Activated CD8-positive, alpha-beta T cell treated with anti-CD3 and anti-CD28 coated beads for 36 hours (primary cell): Measurements from ENCODE around the gene STPG1. TPM values are rescaled to one million over a fixed set of nuclear protein-coding genes. Genes with fewer than 3 reads are reported as not detected.

Experiments
- ATAC-seq: fragments of 200-7000 bp; cut with Tn5 transposase; one replicate; pipeline ENCODE4 v1.10.0; 2021; ENCODE audit warnings: mild to moderate bottlenecking, moderate library complexity
- CTCF ChIA-PET: fragments of 350-600 bp; sonication (Branson Sonifier 250); formaldehyde crosslinking; loops from one replicate; lab custom pipeline; 2021; ENCODE audit warnings: antibody characterized with exemption; lab: Charles Lee
- POLR2A ChIA-PET: fragments of 350-600 bp; sonication (Branson Sonifier 250); formaldehyde crosslinking; loops from one replicate; lab custom pipeline; 2021; ENCODE audit warnings: antibody characterized with exemption; lab: Charles Lee
- DNase-seq: peaks from one replicate; pipeline ENCODE4 v3.0.0-alpha.2; 2020
- H3K27ac Mint-ChIP-seq: one replicate; pipeline ENCODE4 v1.8.0; 2021; ENCODE audit warnings: mild to moderate bottlenecking, mixed read lengths
- H3K27me3 Mint-ChIP-seq: one replicate; pipeline ENCODE4 v1.8.0; 2021; ENCODE audit warnings: mixed read lengths
- H3K36me3 Mint-ChIP-seq: one replicate; pipeline ENCODE4 v1.8.0; 2021; ENCODE audit warnings: low read depth, mixed read lengths
- H3K4me1 Mint-ChIP-seq: one replicate; pipeline ENCODE4 v1.8.0; 2021; ENCODE audit warnings: low read depth, mixed read lengths
- H3K4me3 Mint-ChIP-seq: one replicate; pipeline ENCODE4 v1.8.0; 2021; ENCODE audit warnings: mild to moderate bottlenecking, moderate library complexity, mixed read lengths
- H3K9me3 Mint-ChIP-seq: one replicate; pipeline ENCODE4 v1.8.0; 2021; ENCODE audit warnings: mixed read lengths
- CTCF ChIP-seq: fragments of 200-600 bp; IDR thresholded peaks from one replicate; pipeline ENCODE4 v1.8.0; 2022; ENCODE audit warnings: antibody characterized with exemption, mild to moderate bottlenecking
- intact Hi-C: fragments of 100-400 bp; cut with micrococcal nuclease; formaldehyde crosslinking; loops from one replicate; pipeline ENCODE4 v1.10.0; 2022
- total RNA-seq, 2 experiments: library from RNA; stranded (reverse); gene quantifications; one replicate each; pipeline ENCODE4 v1.2.3, GENCODE V29; 2021

Gene STPG1
- total RNA-seq, 2 experiments from 2014 or later = 5.6 to 6.3 TPM

GRCh38 chr1:24311741-24312140 lies 101.8 kb downstream of the STPG1 start:
- POLR2A ChIA-PET = no interaction called here
- CTCF ChIA-PET = no interaction called here

GRCh38 chr1:24311234-24311633 lies 102.3 kb downstream of the STPG1 start:
- no peak for ATAC-seq
- no peak overlapping the region for H3K4me3 Mint-ChIP-seq
- intact Hi-C loops = no loop called here
- ChIA-PET POLR2A (no interaction called here), CTCF (interaction anchor here (2.0 kb wide), 1 partner anchor 9 kb away, joined by 4 read pairs; no protein-coding TSS in a partner anchor)
- H3K27me3 Mint-ChIP-seq = peaks cover 15% of the 10 kb centered on the region
- no peak for DNase-seq
- no peaks in the 10 kb centered on the region for H3K9me3 Mint-ChIP-seq
- no peak for TF ChIP-seq CTCF
- H3K27ac Mint-ChIP-seq = no peak overlapping the region
- H3K36me3 Mint-ChIP-seq = no peaks in the 10 kb centered on the region
- H3K4me1 Mint-ChIP-seq = no peaks in the 10 kb centered on the region

More at GRCh38 chr1:24311741-24312140, 101.8 kb downstream of the STPG1 start:
- H3K9me3 Mint-ChIP-seq = no peaks in the 10 kb centered on the region
- H3K27ac Mint-ChIP-seq = no peak overlapping the region
- H3K27me3 Mint-ChIP-seq = peaks cover 13% of the 10 kb centered on the region
- TF ChIP-seq CTCF = no peak
- ATAC-seq (no peak), DNase-seq (no peak)
- no peaks in the 10 kb centered on the region for H3K36me3 Mint-ChIP-seq
- intact Hi-C loops = no loop called here
- no peaks in the 10 kb centered on the region for H3K4me1 Mint-ChIP-seq
- H3K4me3 Mint-ChIP-seq = no peak overlapping the region

- no peak overlapping the region for H3K27ac Mint-ChIP-seq
- no peak for TF ChIP-seq CTCF
- no peaks in the 10 kb centered on the region for H3K4me1 Mint-ChIP-seq
- intact Hi-C loops = no loop called here
- peak; percentile 91 for ATAC-seq
- peaks cover 23% of the 10 kb centered on the region for H3K27me3 Mint-ChIP-seq
- no peak overlapping the region for H3K4me3 Mint-ChIP-seq
- POLR2A ChIA-PET = no interaction called here
- H3K9me3 Mint-ChIP-seq = no peaks in the 10 kb centered on the region
- peak; percentile 26 for DNase-seq
- no peaks in the 10 kb centered on the region for H3K36me3 Mint-ChIP-seq
- CTCF ChIA-PET = interaction anchor here (1.0 to 2.0 kb wide), 3 partner anchors 10 to 74 kb away, joined by 3 to 4 read pairs (median 4); no protein-coding TSS in a partner anchor
Observed at GRCh38 chr1:24309762-24310485, 103.7 kb downstream of the STPG1 start.

- intact Hi-C loops = no loop called here
- no peak overlapping the region for H3K27ac Mint-ChIP-seq
Observed at GRCh38 chr1:24308365-24309015, 105.1 kb downstream of the STPG1 start.

More at GRCh38 chr1:24308365-24309015, 105.1 kb downstream of the STPG1 start:
- Mint-ChIP-seq H3K27me3 (peaks cover 23% of the 10 kb centered on the region), H3K9me3 (no peaks in the 10 kb centered on the region), H3K4me1 (no peaks in the 10 kb centered on the region), H3K36me3 (no peaks in the 10 kb centered on the region), H3K4me3 (no peak overlapping the region)
- no peak for DNase-seq
- ATAC-seq = no peak
- CTCF ChIA-PET = interaction anchor here (1.0 kb wide), 2 partner anchors 13 to 76 kb away, joined by 3 to 4 read pairs; no protein-coding TSS in a partner anchor
- TF ChIP-seq CTCF = no peak
- POLR2A ChIA-PET = no interaction called here

Other genes with a start within 250 kb of the STPG1 start
- gene IFNLR1, start 226.5 kb downstream of the STPG1 start, total RNA-seq = 1 to 10 TPM; 4.8 to 6.4 TPM
- not detected for gene GRHL3, start 94.4 kb downstream of the STPG1 start, total RNA-seq
- gene NIPAL3, start 2.0 kb upstream of the STPG1 start, total RNA-seq = 10 to 100 TPM; 33.2 to 33.3 TPM
- gene RCAN3, start 89.1 kb upstream of the STPG1 start, total RNA-seq = 10 to 100 TPM; 55.3 to 56.8 TPM
- under 1 TPM; 0.11 to 0.20 TPM for gene NCMAP, start 142.3 kb upstream of the STPG1 start, total RNA-seq
- 100 to 1,000 TPM; 256 to 263 TPM for gene SRRM1, start 229.5 kb upstream of the STPG1 start, total RNA-seq